Kidney (tissue), 14 donors: Measurements from ENCODE around the gene ZNF587B. TPM values are rescaled to one million over a fixed set of nuclear protein-coding genes. Genes with fewer than 3 reads are reported as not detected.

Experiments used
- DNase-seq, 5 donors: peaks; one replicate each; pipeline ENCODE4 v3.0.0-alpha.2; 2013 to 2020
- FAIRE-seq: peaks from 2 replicates; lab custom pipeline; 2012; peaks lifted over from hg19 to GRCh38; lab: Jason Lieb, UNC
- H3K27ac ChIP-seq, 2 donors: one replicate each; pipeline ENCODE4 v1.7.0; 2013; ENCODE audit warnings: low read depth in 2 of 2, low read length in 2 of 2, inconsistent platforms in 1 of 2
- H3K27me3 ChIP-seq: one replicate; pipeline ENCODE4 v1.7.1; 2013; ENCODE audit warnings: low read length, inconsistent platforms; ENCODE audit not compliant: control insufficient read depth, insufficient read depth
- H3K36me3 ChIP-seq, 3 donors: one replicate each; pipeline versions ENCODE4 v1.7.0 to v1.7.1; 2013; ENCODE audit warnings: low read length in 3 of 3, control low read depth in 1 of 3, inconsistent platforms in 1 of 3; ENCODE audit not compliant: insufficient read depth in 3 of 3, control insufficient read depth in 2 of 3
- H3K4me1 ChIP-seq, 3 donors: one replicate each; pipeline versions ENCODE4 v1.7.0 to v1.7.1; 2013; ENCODE audit warnings: low read length in 3 of 3, inconsistent platforms in 1 of 3, low read depth in 1 of 3; ENCODE audit not compliant: control insufficient read depth in 2 of 3, insufficient read depth in 2 of 3
- H3K4me3 ChIP-seq, 3 donors: one replicate each; pipeline versions ENCODE4 v1.7.0 to v1.8.1; 2013; ENCODE audit warnings: low read length in 3 of 3, control low read depth in 1 of 3, inconsistent platforms in 1 of 3
- H3K9ac ChIP-seq, 3 donors: one replicate each; pipeline versions ENCODE4 v1.7.0 to v1.7.1; 2013; ENCODE audit warnings: low read length in 3 of 3, control low read depth in 1 of 3, inconsistent platforms in 1 of 3
- H3K9me3 ChIP-seq, 3 donors: one replicate each; pipeline versions ENCODE4 v1.7.0 to v1.7.1; 2013; ENCODE audit warnings: low read length in 3 of 3, control low read depth in 1 of 3, inconsistent platforms in 1 of 3; ENCODE audit not compliant: control insufficient read depth in 2 of 3, insufficient read depth in 1 of 3
- CTCF ChIP-seq: IDR thresholded peaks from 3 replicates; pipeline ENCODE4 v1.5.1; 2012; ENCODE audit warnings: mild to moderate bottlenecking, moderate library complexity, borderline replicate concordance; ENCODE audit not compliant: insufficient read depth; ENCODE audit errors: extremely low read depth
- intact Hi-C: fragments of 100-400 bp; cut with DNase I; formaldehyde crosslinking; loops from one replicate; pipeline ENCODE4 v1.11.1; 2022
- polyA plus RNA-seq: library from polyadenylated mRNA; stranded (reverse); fragments of 350-450 nt; fragmentation: Illumina TruSeq; extraction: RNeasy Lipid Tissue Mini Kit (QIAGEN cat#74804); gene quantifications from one replicate; pipeline ENCODE4 v1.2.3, GENCODE V29; 2014; ENCODE audit warnings: low read depth, low replicate concordance; ENCODE audit not compliant: insufficient read depth
- total RNA-seq: library from RNA; stranded (reverse); fragmentation: NEBNext Ultra II Directional; extraction: Animal tissue kit (Norgen Biotek cat#: 25700); gene quantifications from one replicate; pipeline ENCODE4 v1.2.1, GENCODE V29; 2021
- donor health status: control.
- donor health status: control.
- donor health status: control.
- donor health status: control.
- donor health status: control.
- donor health status: DM: yes; HTN: yes; CAD: no.
- donor health status: Normal renal cell carcinoma (clear cell type).

The ZNF587B gene
- total and polyA plus RNA-seq, 2 donors from 2014 or later: 5.1 to 23.6 TPM

DNA sequence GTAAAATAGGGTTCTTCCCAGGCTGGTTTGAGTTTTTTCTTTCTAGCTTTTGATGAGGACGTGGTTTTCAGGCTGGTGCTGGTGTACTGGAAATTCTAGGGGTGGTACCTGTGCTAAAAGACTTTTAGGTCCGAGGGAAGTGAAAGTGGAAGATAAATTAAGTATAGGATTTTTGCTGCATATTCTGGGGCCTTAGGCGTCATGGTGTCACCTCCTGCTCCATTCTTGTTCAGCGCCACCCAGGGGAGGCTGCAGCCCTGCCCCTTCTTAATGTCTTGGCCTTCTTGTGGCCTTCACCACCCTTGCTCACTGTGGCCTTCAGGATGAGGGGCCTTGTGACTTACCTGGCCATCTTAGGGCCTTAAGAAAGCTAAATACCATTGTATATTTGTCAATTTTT lies 27.8 kb upstream of the ZNF587B start:
- H3K36me3 ChIP-seq: no peaks in the 10 kb centered on the region
- no peak overlapping the region for H3K27ac ChIP-seq
- FAIRE-seq (no peak), DNase-seq (no peak)
- intact Hi-C loops: no loop called here
- no peak overlapping the region for H3K4me3 ChIP-seq
- H3K9me3 ChIP-seq: no peaks in the 10 kb centered on the region
- H3K27me3 ChIP-seq: no peaks in the 10 kb centered on the region
- no peak for TF ChIP-seq CTCF
- H3K9ac ChIP-seq: no peak overlapping the region
- peaks cover 0 to 2% (median 0%) of the 10 kb centered on the region in 3 donors for H3K4me1 ChIP-seq

- DNase-seq: no peak
- intact Hi-C loops: no loop called here
These were observed 26.9 kb upstream of the ZNF587B start for GRCh38 chr19:57803265-57803593.

DNA sequence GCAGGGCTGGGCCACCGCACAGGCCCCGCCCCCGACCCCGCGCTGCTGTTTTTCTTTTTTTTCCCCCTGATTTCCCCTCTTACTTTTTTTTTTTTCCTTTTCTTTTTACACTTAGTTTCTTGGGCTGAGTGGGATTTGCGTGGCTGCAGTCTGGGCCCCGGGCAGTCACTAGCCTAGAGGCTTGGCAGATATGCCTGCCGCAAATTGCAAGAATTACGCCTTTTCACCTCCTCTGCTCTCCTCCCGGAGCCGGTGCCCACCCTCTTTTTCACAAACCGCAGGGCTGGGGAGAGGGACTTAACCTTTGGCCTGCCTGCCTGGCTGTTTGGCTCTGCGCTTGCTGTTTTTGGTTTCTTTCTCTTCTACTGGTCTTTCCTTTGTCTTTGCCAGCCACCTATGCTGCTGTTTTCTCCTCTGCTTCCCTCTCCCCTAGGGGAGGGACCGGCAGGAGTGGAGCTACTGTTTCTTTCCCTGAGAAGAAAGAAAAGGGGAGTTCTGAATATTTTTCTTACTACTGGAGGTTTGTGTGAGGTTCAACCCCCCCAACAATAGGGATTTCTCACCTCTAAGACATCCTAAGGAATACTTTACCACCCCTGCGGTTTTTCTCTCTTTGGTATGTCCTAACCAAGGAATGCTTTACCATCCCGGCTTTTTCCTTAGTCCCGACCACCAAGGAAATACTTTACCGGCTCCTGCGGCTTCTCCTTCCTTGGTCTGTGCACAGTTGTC lies 26.3 kb upstream of the ZNF587B start:
- H3K9ac ChIP-seq: peak overlapping the region; percentile 57 to 80 (median 67)
- peak in 4 of 5 donors; percentile 59 to 82 (median 79) for DNase-seq

More at GRCh38 chr19:57803265-57803593, 26.9 kb upstream of the ZNF587B start:
- peaks cover 0 to 2% (median 0%) of the 10 kb centered on the region in 3 donors for H3K4me1 ChIP-seq
- peak overlapping the region in 1 of 2 donors; percentile 81 for H3K27ac ChIP-seq
- peak overlapping the region; percentile 53 to 81 (median 73) for H3K4me3 ChIP-seq
- peak overlapping the region; percentile 8 to 80 (median 57) for H3K9ac ChIP-seq
- TF ChIP-seq CTCF: no peak
- no peak for FAIRE-seq
- no peaks in the 10 kb centered on the region for H3K27me3 ChIP-seq
- H3K9me3 ChIP-seq: no peaks in the 10 kb centered on the region
- peaks cover 0 to 6% (median 4%) of the 10 kb centered on the region in 3 donors for H3K36me3 ChIP-seq

More for the DNA sequence above, 26.3 kb upstream of the ZNF587B start:
- Histone ChIP-seq H3K9me3 (no peaks in the 10 kb centered on the region), H3K27ac (peak overlapping the region; percentile 38 to 81), H3K4me1 (peaks cover 0 to under 1% (median 0%) of the 10 kb centered on the region in 3 donors), H3K36me3 (peaks cover 0 to 10% (median 7%) of the 10 kb centered on the region in 3 donors), H3K4me3 (peak overlapping the region; percentile 53 to 81 (median 73)), H3K27me3 (no peaks in the 10 kb centered on the region)
- no peak for TF ChIP-seq CTCF
- FAIRE-seq: no peak
- intact Hi-C loops: no loop called here
